A549 (cell line): ENCODE results near the gene ZP3.

ENCODE experiments used
- EP300 ChIP-seq, 2 experiments: fragments of >200 bp; sonication (Bioruptor Twin); formaldehyde crosslinking; IDR thresholded peaks; 2 replicates in 1 of 2; 3 replicates in 1 of 2; pipeline ENCODE4 v1.6.1; 2016 to 2017
- FOSL2 ChIP-seq, 2 experiments: fragments of 450-650 bp in 1 of 2; fragments of >200 bp in 1 of 2; sonication (Bioruptor Twin) in 1 of 2; formaldehyde crosslinking; IDR thresholded peaks; 2 replicates each; pipeline versions ENCODE4 v1.5.0 to v1.6.1; 2016 to 2020; ENCODE audit warnings: mild to moderate bottlenecking in 1 of 2, moderate library complexity in 1 of 2
- HDAC2 ChIP-seq: fragments of 200-600 bp; sonication (generic); IDR thresholded peaks from 2 replicates; pipeline ENCODE4 v1.6.1; 2016
- JUNB ChIP-seq: fragments of >200 bp; sonication (Bioruptor Twin); formaldehyde crosslinking; IDR thresholded peaks from 2 replicates; pipeline ENCODE4 v1.6.1; 2016
- KDM5A ChIP-seq: fragments of 200-600 bp; sonication (generic); IDR thresholded peaks from 2 replicates; pipeline ENCODE4 v1.6.1; 2016; ENCODE audit warnings: antibody characterized with exemption, mild to moderate bottlenecking
- PHF8 ChIP-seq: fragments of 200-600 bp; sonication (generic); IDR thresholded peaks from 2 replicates; pipeline ENCODE4 v1.6.1; 2016; ENCODE audit warnings: low read depth, mild to moderate bottlenecking, antibody characterized with exemption, moderate library complexity, borderline replicate concordance
- POLR2A ChIP-seq: IDR thresholded peaks from 2 replicates; pipeline ENCODE4 v1.6.1; 2012; ENCODE audit warnings: mild to moderate bottlenecking, low read length
- RARB ChIP-seq: fragments of 250-450 bp; sonication (Bioruptor Pico); IDR thresholded peaks from 2 replicates; pipeline ENCODE4 v1.8.0; 2021; ENCODE audit warnings: mild to moderate bottlenecking, moderate library complexity
- RCOR1 ChIP-seq: fragments of 150-350 bp; IDR thresholded peaks from 2 replicates; pipeline ENCODE4 v1.6.1; 2014; ENCODE audit warnings: antibody characterized with exemption, low read length, low read depth
- RFX5 ChIP-seq: fragments of 450-650 bp; IDR thresholded peaks from 2 replicates; pipeline ENCODE4 v1.7.1; 2014; ENCODE audit warnings: antibody characterized with exemption, mild to moderate bottlenecking, moderate library complexity
- TF ChIP-seq, protein P1 (sequence below): fragments of >200 bp; sonication (Bioruptor Twin); formaldehyde crosslinking; IDR thresholded peaks from 3 replicates; pipeline ENCODE4 v1.5.1; 2016
- TF ChIP-seq, protein P2 (sequence below): fragments of 450-650 bp; IDR thresholded peaks from 2 replicates; pipeline ENCODE4 v1.6.1; 2014; ENCODE audit warnings: antibody characterized with exemption

DNA sequence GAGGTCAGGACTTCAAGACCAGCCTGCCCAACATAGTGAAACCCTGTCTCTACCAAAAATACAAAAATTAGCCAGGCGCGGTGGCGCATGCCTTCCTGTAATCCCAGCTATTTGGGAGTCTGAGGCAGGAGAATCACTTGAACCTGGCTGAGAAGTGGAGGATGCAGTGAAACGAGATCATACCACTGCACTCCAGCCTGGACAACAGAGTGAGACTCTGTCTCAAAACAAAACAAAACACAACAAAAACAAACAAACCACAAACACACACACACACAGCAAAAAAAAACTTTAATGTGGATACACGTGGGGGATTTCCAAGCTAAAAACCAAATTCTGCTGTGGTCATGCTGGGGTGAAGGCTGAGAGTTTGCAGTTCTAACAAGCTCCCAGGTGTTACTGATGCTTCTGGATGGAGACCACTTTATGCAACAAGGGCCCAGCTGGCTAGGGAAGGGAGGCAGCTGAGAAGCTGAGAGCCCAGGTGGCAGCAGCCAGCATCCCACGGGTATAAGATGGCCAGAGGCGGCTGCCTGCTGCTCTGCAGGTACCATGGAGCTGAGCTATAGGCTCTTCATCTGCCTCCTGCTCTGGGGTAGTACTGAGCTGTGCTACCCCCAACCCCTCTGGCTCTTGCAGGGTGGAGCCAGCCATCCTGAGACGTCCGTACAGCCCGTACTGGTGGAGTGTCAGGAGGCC is at the start of gene ZP3:
- TF ChIP-seq HDAC2 (no peak), RFX5 (no peak), JUNB (no peak), EP300 (IDR thresholded peaks at IDR 0.05) (no peak), RARB (CRISPR knock-in tag) (no peak), RCOR1 (no peak), PHF8 (no peak), POLR2A (no peak), FOSL2 (IDR thresholded peaks at IDR 0.05) (no peak), FOSL2 (CRISPR knock-in tag; IDR thresholded peaks at IDR 0.05) (no peak), KDM5A (no peak)
- TF ChIP-seq, protein P1, sequence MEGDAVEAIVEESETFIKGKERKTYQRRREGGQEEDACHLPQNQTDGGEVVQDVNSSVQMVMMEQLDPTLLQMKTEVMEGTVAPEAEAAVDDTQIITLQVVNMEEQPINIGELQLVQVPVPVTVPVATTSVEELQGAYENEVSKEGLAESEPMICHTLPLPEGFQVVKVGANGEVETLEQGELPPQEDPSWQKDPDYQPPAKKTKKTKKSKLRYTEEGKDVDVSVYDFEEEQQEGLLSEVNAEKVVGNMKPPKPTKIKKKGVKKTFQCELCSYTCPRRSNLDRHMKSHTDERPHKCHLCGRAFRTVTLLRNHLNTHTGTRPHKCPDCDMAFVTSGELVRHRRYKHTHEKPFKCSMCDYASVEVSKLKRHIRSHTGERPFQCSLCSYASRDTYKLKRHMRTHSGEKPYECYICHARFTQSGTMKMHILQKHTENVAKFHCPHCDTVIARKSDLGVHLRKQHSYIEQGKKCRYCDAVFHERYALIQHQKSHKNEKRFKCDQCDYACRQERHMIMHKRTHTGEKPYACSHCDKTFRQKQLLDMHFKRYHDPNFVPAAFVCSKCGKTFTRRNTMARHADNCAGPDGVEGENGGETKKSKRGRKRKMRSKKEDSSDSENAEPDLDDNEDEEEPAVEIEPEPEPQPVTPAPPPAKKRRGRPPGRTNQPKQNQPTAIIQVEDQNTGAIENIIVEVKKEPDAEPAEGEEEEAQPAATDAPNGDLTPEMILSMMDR = no peak
- TF ChIP-seq, protein P2, sequence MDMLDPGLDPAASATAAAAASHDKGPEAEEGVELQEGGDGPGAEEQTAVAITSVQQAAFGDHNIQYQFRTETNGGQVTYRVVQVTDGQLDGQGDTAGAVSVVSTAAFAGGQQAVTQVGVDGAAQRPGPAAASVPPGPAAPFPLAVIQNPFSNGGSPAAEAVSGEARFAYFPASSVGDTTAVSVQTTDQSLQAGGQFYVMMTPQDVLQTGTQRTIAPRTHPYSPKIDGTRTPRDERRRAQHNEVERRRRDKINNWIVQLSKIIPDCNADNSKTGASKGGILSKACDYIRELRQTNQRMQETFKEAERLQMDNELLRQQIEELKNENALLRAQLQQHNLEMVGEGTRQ = no peak
